IMR-90 (cell line): ENCODE results near the gene ITPK1. TPM values are rescaled to one million over a fixed set of nuclear protein-coding genes. Genes with fewer than 3 reads are reported as not detected.

Experiments used
- ATAC-seq: fragments of 200-7000 bp; cut with Tn5 transposase; 2 replicates; pipeline ENCODE4 v1.9.1; 2020; ENCODE audit warnings: low read depth, mild to moderate bottlenecking, moderate library complexity
- BruUV-seq: library from RNA; stranded (reverse); fragments of 400-500 nt; replicated peaks from 2 replicates; lab custom pipeline; 2021; lab: Mats Ljungman, UMichigan
- CTCF ChIA-PET: fragments of 300-600 bp; formaldehyde crosslinking; extraction: SDS; loops from one replicate; lab custom pipeline; 2021; ENCODE audit warnings: antibody characterized with exemption; lab: Yijun Ruan, JAX
- POLR2A ChIA-PET: fragments of 300-600 bp; sonication (Branson Sonifier 250); formaldehyde crosslinking; loops from one replicate; lab custom pipeline; 2022; ENCODE audit warnings: antibody characterized with exemption; ENCODE audit not compliant: unreplicated experiment; lab: Charles Lee
- DNase-seq: peaks from one replicate; pipeline ENCODE4 v3.0.0; 2013
- H2AFZ ChIP-seq: replicated peaks from 2 replicates; pipeline ENCODE3; 2013; ENCODE audit warnings: low read length, mild to moderate bottlenecking; ENCODE audit not compliant: poor library complexity
- H2AK5ac ChIP-seq: 2 replicates; pipeline ENCODE4 v1.6.1; 2013; ENCODE audit warnings: low read depth, low read length, inconsistent platforms
- H2AK9ac ChIP-seq: replicated peaks from 2 replicates; pipeline ENCODE3; 2013; ENCODE audit warnings: mild to moderate bottlenecking, low read depth, low read length, moderate library complexity; ENCODE audit not compliant: poor library complexity
- H2BK120ac ChIP-seq: 2 replicates; pipeline ENCODE4 v1.6.1; 2013; ENCODE audit warnings: low read depth, low read length, inconsistent platforms
- H2BK15ac ChIP-seq: 3 replicates; pipeline ENCODE4 v1.6.1; 2013; ENCODE audit warnings: low read depth, low read length, inconsistent platforms
- H2BK20ac ChIP-seq: 2 replicates; pipeline ENCODE4 v1.6.1; 2013; ENCODE audit warnings: low read depth, mild to moderate bottlenecking, inconsistent platforms, low read length, moderate library complexity
- H2BK5ac ChIP-seq: 2 replicates; pipeline ENCODE4 v1.6.1; 2013; ENCODE audit warnings: mild to moderate bottlenecking, low read depth, low read length, inconsistent platforms; ENCODE audit not compliant: poor library complexity, severe bottlenecking
- H3K14ac ChIP-seq: replicated peaks from 2 replicates; pipeline ENCODE4 v1.6.1; 2013; ENCODE audit warnings: low read depth, low read length, inconsistent platforms
- H3K18ac ChIP-seq: 2 replicates; pipeline ENCODE4 v1.6.1; 2013; ENCODE audit warnings: low read depth, low read length, control low read depth
- H3K23ac ChIP-seq: 2 replicates; pipeline ENCODE4 v1.6.1; 2013; ENCODE audit warnings: low read depth, low read length, inconsistent platforms
- H3K27ac ChIP-seq: 2 replicates; pipeline ENCODE4 v1.5.1; 2013; ENCODE audit warnings: mild to moderate bottlenecking, control low read depth, low read length; ENCODE audit not compliant: insufficient read depth
- H3K27me3 ChIP-seq: 2 replicates; pipeline ENCODE4 v1.6.1; 2013; ENCODE audit warnings: low read length; ENCODE audit not compliant: control insufficient read depth, insufficient read depth
- H3K36me3 ChIP-seq: 2 replicates; pipeline ENCODE4 v1.6.1; 2013; ENCODE audit warnings: low read length, mixed read lengths; ENCODE audit not compliant: control insufficient read depth, insufficient read depth
- H3K4ac ChIP-seq: 2 replicates; pipeline ENCODE4 v1.6.1; 2013; ENCODE audit warnings: low read depth, low read length, inconsistent platforms
- H3K4me1 ChIP-seq: 2 replicates; pipeline ENCODE4 v1.6.1; 2013; ENCODE audit warnings: low read length, mixed read lengths; ENCODE audit not compliant: control insufficient read depth, insufficient read depth
- H3K4me2 ChIP-seq: 2 replicates; pipeline ENCODE4 v1.6.1; 2013; ENCODE audit warnings: low read depth, mild to moderate bottlenecking, control low read depth, low read length, moderate library complexity
- H3K4me3 ChIP-seq: 2 replicates; pipeline ENCODE4 v1.5.1; 2013; ENCODE audit warnings: low read depth, mild to moderate bottlenecking, control low read depth, low read length, moderate library complexity; ENCODE audit not compliant: insufficient read depth
- H3K56ac ChIP-seq: 2 replicates; pipeline ENCODE4 v1.6.1; 2013; ENCODE audit warnings: low read length, inconsistent platforms; ENCODE audit not compliant: insufficient read depth; ENCODE audit errors: extremely low read depth
- H3K79me1 ChIP-seq, 2 experiments: 2 replicates each; pipeline ENCODE4 v1.6.1; 2013; ENCODE audit warnings: low read length in 2 of 2, inconsistent platforms in 1 of 2, low read depth in 1 of 2
- H3K9ac ChIP-seq: 2 replicates; pipeline ENCODE4 v1.6.1; 2013; ENCODE audit warnings: low read depth, low read length, control low read depth
- H3K9me1 ChIP-seq: 2 replicates; pipeline ENCODE4 v1.6.1; 2013; ENCODE audit warnings: low read length, inconsistent platforms; ENCODE audit not compliant: insufficient read depth
- H3K9me3 ChIP-seq: 2 replicates; pipeline ENCODE4 v1.6.1; 2013; ENCODE audit warnings: low read length; ENCODE audit not compliant: control insufficient read depth, insufficient read depth
- H4K20me1 ChIP-seq: 2 replicates; pipeline ENCODE4 v1.6.1; 2013; ENCODE audit warnings: low read length, inconsistent platforms; ENCODE audit not compliant: insufficient read depth
- H4K5ac ChIP-seq: 2 replicates; pipeline ENCODE4 v1.6.1; 2013; ENCODE audit warnings: mild to moderate bottlenecking, low read depth, low read length, control low read depth
- H4K8ac ChIP-seq, 2 experiments: 2 replicates each; pipeline ENCODE4 v1.6.1; 2013; ENCODE audit warnings: low read depth in 2 of 2, low read length in 2 of 2, control low read depth in 1 of 2, inconsistent platforms in 1 of 2
- H4K91ac ChIP-seq: 2 replicates; pipeline ENCODE4 v1.6.1; 2013; ENCODE audit warnings: low read depth, low read length, inconsistent platforms; ENCODE audit not compliant: insufficient read depth
- ELK1 ChIP-seq: fragments of 150-350 bp; IDR thresholded peaks from 2 replicates; pipeline ENCODE4 v1.6.1; 2016; ENCODE audit warnings: low read depth, mild to moderate bottlenecking, low read length, moderate library complexity, borderline replicate concordance
- RAD21 ChIP-seq: IDR thresholded peaks from 2 replicates; pipeline ENCODE4 v1.6.1; 2012; ENCODE audit warnings: low read length, improper control_type of control experiment
- RCOR1 ChIP-seq: IDR thresholded peaks from 2 replicates; pipeline ENCODE4 v1.6.1; 2012; ENCODE audit warnings: mild to moderate bottlenecking, low read length, improper control_type of control experiment; ENCODE audit not compliant: insufficient replicate concordance
- WGBS, 2 experiments: methylation state at CpG; one replicate each; pipeline versions ENCODE4 v1.1.5 to v1.1.7; 2013; ENCODE audit warnings: missing lambda C conversion rate in 2 of 2; ENCODE audit not compliant: insufficient read length in 1 of 2; ENCODE audit errors: extremely low coverage in 2 of 2; 5-methylcytosine and 5-hydroxymethylcytosine counted together
- dilution Hi-C: fragments of 300-500 bp; cut with HindIII; formaldehyde crosslinking; loops from one replicate; pipeline ENCODE4 v1.14.3; 2018; ENCODE audit warnings: low sequenced_read_pairs; ENCODE audit not compliant: unreplicated experiment
- in situ Hi-C: fragments of 300-500 bp; cut with MboI; formaldehyde crosslinking; loops from 3 replicates; pipeline ENCODE4 v1.14.3; 2019; ENCODE audit warnings: low sequenced_read_pairs, inconsistent platforms, mixed read lengths
- intact Hi-C: fragments of 100-400 bp; cut with micrococcal nuclease; formaldehyde crosslinking; loops from 2 replicates; pipeline ENCODE4 v1.10.0; 2022
- polyA plus RNA-seq, 3 experiments: library from polyadenylated mRNA; depleted of rRNA; stranded (reverse); fragments of >200 nt; gene quantifications; 2 replicates each; pipeline ENCODE4 v1.2.3, GENCODE V29; 2012; ENCODE audit warnings: low replicate concordance in 1 of 3
- total RNA-seq: library from RNA; depleted of rRNA; stranded (reverse); fragments of >200 nt; gene quantifications from 2 replicates; pipeline ENCODE4 v1.2.3, GENCODE V29; 2012

The ITPK1 gene
- total and polyA plus RNA-seq, 2 of the 4 experiments (the other 2 are of a cell fraction): 21.7 to 26.9 TPM

DNA sequence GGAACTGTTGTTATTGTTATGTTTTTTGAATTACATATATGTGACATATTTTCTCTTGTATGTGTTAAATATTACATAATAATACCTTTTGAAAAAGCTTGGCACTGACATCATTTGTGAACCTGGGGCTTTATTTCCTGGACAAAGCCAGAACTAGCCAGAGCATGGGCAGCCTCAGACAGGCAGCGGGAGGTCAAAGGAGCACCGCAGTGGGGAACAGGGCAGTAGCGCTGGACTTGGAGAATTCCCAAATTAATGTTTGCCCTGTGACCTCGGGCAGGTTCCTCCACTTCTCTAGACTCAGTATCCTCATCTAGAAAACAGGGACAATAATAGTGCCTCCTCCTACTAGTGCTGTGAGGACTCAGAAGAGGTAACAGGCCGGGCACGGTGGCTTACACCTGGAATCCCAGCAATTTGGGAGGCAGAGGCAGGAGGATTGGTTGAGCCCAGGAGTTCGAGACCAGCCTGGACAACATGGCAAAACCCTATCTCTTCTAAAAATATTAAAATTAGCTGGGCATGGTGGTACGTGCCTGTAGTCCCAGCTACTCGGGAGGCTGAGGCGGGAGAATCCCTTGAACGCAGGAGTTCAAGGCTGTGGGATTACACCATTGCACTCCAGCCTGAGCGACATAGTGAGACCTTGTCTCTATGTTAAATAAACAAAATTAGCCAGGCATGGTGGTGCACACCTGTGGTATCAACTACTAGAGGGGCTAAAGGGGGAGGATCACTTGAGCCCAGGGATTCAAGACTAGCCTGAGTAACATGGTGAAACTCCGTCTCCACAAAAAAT lies 27.3 kb upstream of the ITPK1 start (continued):
- no peak for TF ChIP-seq ELK1

DNA sequence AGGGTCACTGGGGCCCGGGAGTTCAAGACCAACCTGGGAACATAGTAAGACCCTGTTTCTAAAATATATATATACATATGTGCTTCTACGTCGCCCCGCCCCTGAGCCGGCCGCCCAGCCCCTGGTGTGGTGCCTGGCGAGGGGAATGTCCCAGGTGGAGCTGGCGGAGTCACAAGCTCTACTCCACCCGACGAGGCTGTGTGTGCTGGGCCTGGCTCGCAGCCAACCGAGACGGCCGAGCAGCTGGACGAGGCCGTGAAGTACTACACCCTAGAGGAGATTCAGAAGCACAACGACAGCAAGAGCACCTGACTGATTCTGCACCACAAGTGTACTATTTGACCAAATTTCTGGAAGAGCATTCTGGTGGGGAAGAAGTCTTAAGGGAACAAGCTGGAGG lies 22.1 kb upstream of the ITPK1 start:
- Histone ChIP-seq H3K4ac (no peak overlapping the region), H3K27me3 (peaks cover 9% of the 10 kb centered on the region), H3K14ac (no peak overlapping the region), H3K27ac (no peak overlapping the region), H3K4me2 (no peak overlapping the region), H2AFZ (no peak overlapping the region), H3K9me3 (no peaks in the 10 kb centered on the region), H2BK5ac (no peak overlapping the region), H3K4me3 (no peak overlapping the region), H2AK5ac (no peak overlapping the region), H3K18ac (no peak overlapping the region), H3K23ac (no peak overlapping the region), H3K36me3 (no peaks in the 10 kb centered on the region), H4K5ac (no peak overlapping the region), H3K9me1 (no peaks in the 10 kb centered on the region), H4K20me1 (no peaks in the 10 kb centered on the region; the same call in 1 of the 2 replicates), H2AK9ac (no peak overlapping the region), H3K9ac (no peak overlapping the region), H3K79me1 (no peaks in the 10 kb centered on the region), H2BK15ac (no peak overlapping the region), H4K91ac (no peak overlapping the region), H2BK120ac (no peak overlapping the region), H3K4me1 (no peaks in the 10 kb centered on the region), H4K8ac (no peak overlapping the region), H2BK20ac (no peak overlapping the region), H3K56ac (no peak overlapping the region)
- in situ Hi-C loops (loop anchor here (5.0 kb wide), 1 partner anchor 186 kb away; no protein-coding TSS in a partner anchor), dilution Hi-C loops (no loop called here), intact Hi-C loops (loop anchor here (10.0 kb wide), 1 partner anchor 303 kb away; no protein-coding TSS in a partner anchor)
- CTCF ChIA-PET: interaction anchor here (1.1 to 1.4 kb wide), 3 partner anchors 25 to 185 kb away, joined by 3 to 7 read pairs (median 5); no protein-coding TSS in a partner anchor
- BruUV-seq: no TSS peak
- WGBS, 2 experiments: 8% methylated on average over 10 of the region's 17 CpGs; no CpG with 5 or more reads in 1 of the 2 experiments
- POLR2A ChIA-PET: no interaction called here
- no peak for ATAC-seq
- TF ChIP-seq RAD21 (0 out of 2 replicates have a peak, but pooled peaks have one; percentile 9), RCOR1 (no peak)
- peak; percentile 12 for DNase-seq
